Neural cell (in vitro differentiated cells): ENCODE measurements around the gene MUC6.

ENCODE experiments used
- EZH2 ChIP-seq: fragments of 200-600, 300-800 bp; shearing (Covaris generic), sonication (generic); IDR thresholded peaks from 2 replicates; pipeline ENCODE4 v1.6.1; 2014; ENCODE audit warnings: antibody characterized with exemption, low read length, borderline replicate concordance, mild to moderate bottlenecking; ENCODE audit not compliant: insufficient read depth, poor library complexity, severe bottlenecking
- POLR2AphosphoS5 ChIP-seq: IDR thresholded peaks from 2 replicates; pipeline ENCODE4 v1.6.1; 2012
- RAD21 ChIP-seq: fragments of 450-650 bp; conservative IDR thresholded peaks from 2 replicates; pipeline ENCODE4 v1.6.1; 2014; ENCODE audit warnings: antibody characterized with exemption, mild to moderate bottlenecking, moderate library complexity
- TAF1 ChIP-seq: IDR thresholded peaks from 2 replicates; pipeline ENCODE4 v1.6.1; 2012; ENCODE audit warnings: low read depth
- TF ChIP-seq, protein P1 (sequence below): fragments of 450-650 bp; IDR thresholded peaks from 2 replicates; pipeline ENCODE4 v1.5.1; 2014; ENCODE audit warnings: antibody characterized with exemption, mild to moderate bottlenecking, moderate library complexity; ENCODE audit not compliant: poor library complexity, severe bottlenecking
- TF ChIP-seq, protein P2 (sequence below): IDR thresholded peaks from 2 replicates; pipeline ENCODE4 v1.6.1; 2012; ENCODE audit warnings: borderline replicate concordance

DNA sequence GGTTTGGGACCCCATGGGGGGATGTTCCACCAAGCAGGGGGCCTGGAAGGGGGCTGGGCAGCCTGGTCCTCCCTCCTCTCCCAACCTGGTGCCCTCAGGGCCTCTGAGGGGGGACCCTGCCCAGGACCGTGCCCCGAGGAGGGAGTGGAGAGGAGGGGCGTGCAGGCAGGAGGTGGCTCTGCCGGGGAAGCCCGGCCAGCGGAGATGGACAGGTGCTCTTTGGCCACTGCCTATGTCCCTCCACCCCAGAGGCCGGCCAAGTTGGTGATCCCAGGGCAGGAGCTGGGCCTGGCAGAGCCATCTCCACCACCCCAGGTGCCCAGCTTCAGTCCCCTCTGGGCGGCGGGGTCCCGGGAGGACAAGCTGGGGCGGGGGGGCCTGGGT, 40.5 kb upstream of the MUC6 start:
- TF ChIP-seq TAF1 (no peak), RAD21 (no peak), EZH2 (no peak), POLR2AphosphoS5 (no peak)
- TF ChIP-seq, protein P1, sequence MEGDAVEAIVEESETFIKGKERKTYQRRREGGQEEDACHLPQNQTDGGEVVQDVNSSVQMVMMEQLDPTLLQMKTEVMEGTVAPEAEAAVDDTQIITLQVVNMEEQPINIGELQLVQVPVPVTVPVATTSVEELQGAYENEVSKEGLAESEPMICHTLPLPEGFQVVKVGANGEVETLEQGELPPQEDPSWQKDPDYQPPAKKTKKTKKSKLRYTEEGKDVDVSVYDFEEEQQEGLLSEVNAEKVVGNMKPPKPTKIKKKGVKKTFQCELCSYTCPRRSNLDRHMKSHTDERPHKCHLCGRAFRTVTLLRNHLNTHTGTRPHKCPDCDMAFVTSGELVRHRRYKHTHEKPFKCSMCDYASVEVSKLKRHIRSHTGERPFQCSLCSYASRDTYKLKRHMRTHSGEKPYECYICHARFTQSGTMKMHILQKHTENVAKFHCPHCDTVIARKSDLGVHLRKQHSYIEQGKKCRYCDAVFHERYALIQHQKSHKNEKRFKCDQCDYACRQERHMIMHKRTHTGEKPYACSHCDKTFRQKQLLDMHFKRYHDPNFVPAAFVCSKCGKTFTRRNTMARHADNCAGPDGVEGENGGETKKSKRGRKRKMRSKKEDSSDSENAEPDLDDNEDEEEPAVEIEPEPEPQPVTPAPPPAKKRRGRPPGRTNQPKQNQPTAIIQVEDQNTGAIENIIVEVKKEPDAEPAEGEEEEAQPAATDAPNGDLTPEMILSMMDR: no peak
- TF ChIP-seq, protein P2, sequence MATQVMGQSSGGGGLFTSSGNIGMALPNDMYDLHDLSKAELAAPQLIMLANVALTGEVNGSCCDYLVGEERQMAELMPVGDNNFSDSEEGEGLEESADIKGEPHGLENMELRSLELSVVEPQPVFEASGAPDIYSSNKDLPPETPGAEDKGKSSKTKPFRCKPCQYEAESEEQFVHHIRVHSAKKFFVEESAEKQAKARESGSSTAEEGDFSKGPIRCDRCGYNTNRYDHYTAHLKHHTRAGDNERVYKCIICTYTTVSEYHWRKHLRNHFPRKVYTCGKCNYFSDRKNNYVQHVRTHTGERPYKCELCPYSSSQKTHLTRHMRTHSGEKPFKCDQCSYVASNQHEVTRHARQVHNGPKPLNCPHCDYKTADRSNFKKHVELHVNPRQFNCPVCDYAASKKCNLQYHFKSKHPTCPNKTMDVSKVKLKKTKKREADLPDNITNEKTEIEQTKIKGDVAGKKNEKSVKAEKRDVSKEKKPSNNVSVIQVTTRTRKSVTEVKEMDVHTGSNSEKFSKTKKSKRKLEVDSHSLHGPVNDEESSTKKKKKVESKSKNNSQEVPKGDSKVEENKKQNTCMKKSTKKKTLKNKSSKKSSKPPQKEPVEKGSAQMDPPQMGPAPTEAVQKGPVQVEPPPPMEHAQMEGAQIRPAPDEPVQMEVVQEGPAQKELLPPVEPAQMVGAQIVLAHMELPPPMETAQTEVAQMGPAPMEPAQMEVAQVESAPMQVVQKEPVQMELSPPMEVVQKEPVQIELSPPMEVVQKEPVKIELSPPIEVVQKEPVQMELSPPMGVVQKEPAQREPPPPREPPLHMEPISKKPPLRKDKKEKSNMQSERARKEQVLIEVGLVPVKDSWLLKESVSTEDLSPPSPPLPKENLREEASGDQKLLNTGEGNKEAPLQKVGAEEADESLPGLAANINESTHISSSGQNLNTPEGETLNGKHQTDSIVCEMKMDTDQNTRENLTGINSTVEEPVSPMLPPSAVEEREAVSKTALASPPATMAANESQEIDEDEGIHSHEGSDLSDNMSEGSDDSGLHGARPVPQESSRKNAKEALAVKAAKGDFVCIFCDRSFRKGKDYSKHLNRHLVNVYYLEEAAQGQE: no peak
